Stimulated activated naive CD4-positive, alpha-beta T cell treated with Interleukin-2 at 50 U/mL for 16 hours (primary cell): Measurements from ENCODE around the gene HOXD8.
A peak's percentile ranks its signal among the peaks of the same experiment; 100 is the strongest.

Source experiments
- DNase-seq: peaks from one replicate; lab custom pipeline; 2025; lab: John Stamatoyannopoulos, UW

The HOXD8 gene

GRCh38 chr2:176091329-176092258 is 37.9 kb upstream of the HOXD8 start:
- no peak for DNase-seq

GRCh38 chr2:176092270-176093144 is 37.0 kb upstream of the HOXD8 start, which contains the start of gene HOXD13:
HOXD13 (plus strand) TSS chr2:176092721; CDS start chr2:176092891, 170 bp downstream.
- DNase-seq: no peak

- DNase-seq: no peak
Observed at GRCh38 chr2:176093145-176093897, 36.2 kb upstream of the HOXD8 start.

GRCh38 chr2:176093898-176094249 is 35.6 kb upstream of the HOXD8 start:
- no peak for DNase-seq

GRCh38 chr2:176094349-176094748 is 35.2 kb upstream of the HOXD8 start:
- DNase-seq: no peak

GRCh38 chr2:176095421-176095820 is 34.1 kb upstream of the HOXD8 start:
- DNase-seq: no peak

GRCh38 chr2:176096243-176096985 is 33.1 kb upstream of the HOXD8 start:
- no peak for DNase-seq

- DNase-seq: peak; percentile 28
Observed at GRCh38 chr2:176096986-176097819, 32.3 kb upstream of the HOXD8 start.

GRCh38 chr2:176097820-176098365 is 31.6 kb upstream of the HOXD8 start:
- no peak for DNase-seq

- no peak for DNase-seq
Observed at GRCh38 chr2:176098366-176099158, 30.9 kb upstream of the HOXD8 start.

GRCh38 chr2:176099159-176099727 is 30.3 kb upstream of the HOXD8 start:
- no peak for DNase-seq

GRCh38 chr2:176099728-176100546 is 29.6 kb upstream of the HOXD8 start, which contains the start of gene HOXD12:
HOXD12 (plus strand) TSS chr2:176099795; CDS start chr2:176099802, 7 bp downstream.
- no peak for DNase-seq

GRCh38 chr2:176100547-176101140 is 28.9 kb upstream of the HOXD8 start:
- no peak for DNase-seq

- no peak for DNase-seq
Observed at GRCh38 chr2:176101216-176101830, 28.2 kb upstream of the HOXD8 start.

- no peak for DNase-seq
Observed at GRCh38 chr2:176101842-176102241, 27.7 kb upstream of the HOXD8 start.

GRCh38 chr2:176102309-176102866 is 27.1 kb upstream of the HOXD8 start:
- no peak for DNase-seq

GRCh38 chr2:176103194-176103593 is 26.3 kb upstream of the HOXD8 start:
- DNase-seq: no peak
